Measurements from ENCODE around the gene PREX1. TPM values are rescaled to one million over a fixed set of nuclear protein-coding genes. Genes with fewer than 3 reads are reported as not detected.
A peak's percentile ranks its signal among the peaks of the same experiment; 100 is the strongest.

The PREX1 gene
- total and polyA plus RNA-seq, 2 experiments from 2014 or later = 2.4 to 10.3 TPM

DNA sequence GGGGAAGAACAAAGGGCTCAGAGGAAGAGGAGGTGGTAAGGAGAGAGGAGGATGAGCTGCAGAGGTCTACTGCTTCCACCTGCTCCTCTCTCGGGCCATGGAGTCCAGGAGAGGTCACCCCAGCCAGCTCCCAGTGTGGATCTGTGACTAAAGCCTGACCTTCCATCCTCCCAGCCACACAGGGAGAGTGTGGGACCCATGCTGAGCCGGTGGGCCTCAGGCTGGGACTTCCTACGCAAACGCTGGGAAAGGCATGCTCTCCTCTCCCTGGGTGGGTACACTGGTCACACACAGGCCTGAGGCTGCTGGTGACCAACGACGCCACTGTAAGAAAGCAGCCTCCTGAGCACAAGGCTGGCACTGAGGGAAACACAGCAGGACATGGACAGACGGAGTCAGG lies 111.3 kb downstream of the PREX1 start (continued):
- TF ChIP-seq CREB1 (CRISPR knock-in tag; IDR thresholded peaks at IDR 0.05; ENCODE audit: low read depth) = no peak
- TF ChIP-seq ZNF114 (CRISPR knock-in tag; IDR thresholded peaks at IDR 0.05) = no peak
- TF ChIP-seq CTCF (conservative IDR thresholded peaks at IDR 0.05; ENCODE audit: low read depth in 2 of 2) = no peak
- TF ChIP-seq, protein P1, sequence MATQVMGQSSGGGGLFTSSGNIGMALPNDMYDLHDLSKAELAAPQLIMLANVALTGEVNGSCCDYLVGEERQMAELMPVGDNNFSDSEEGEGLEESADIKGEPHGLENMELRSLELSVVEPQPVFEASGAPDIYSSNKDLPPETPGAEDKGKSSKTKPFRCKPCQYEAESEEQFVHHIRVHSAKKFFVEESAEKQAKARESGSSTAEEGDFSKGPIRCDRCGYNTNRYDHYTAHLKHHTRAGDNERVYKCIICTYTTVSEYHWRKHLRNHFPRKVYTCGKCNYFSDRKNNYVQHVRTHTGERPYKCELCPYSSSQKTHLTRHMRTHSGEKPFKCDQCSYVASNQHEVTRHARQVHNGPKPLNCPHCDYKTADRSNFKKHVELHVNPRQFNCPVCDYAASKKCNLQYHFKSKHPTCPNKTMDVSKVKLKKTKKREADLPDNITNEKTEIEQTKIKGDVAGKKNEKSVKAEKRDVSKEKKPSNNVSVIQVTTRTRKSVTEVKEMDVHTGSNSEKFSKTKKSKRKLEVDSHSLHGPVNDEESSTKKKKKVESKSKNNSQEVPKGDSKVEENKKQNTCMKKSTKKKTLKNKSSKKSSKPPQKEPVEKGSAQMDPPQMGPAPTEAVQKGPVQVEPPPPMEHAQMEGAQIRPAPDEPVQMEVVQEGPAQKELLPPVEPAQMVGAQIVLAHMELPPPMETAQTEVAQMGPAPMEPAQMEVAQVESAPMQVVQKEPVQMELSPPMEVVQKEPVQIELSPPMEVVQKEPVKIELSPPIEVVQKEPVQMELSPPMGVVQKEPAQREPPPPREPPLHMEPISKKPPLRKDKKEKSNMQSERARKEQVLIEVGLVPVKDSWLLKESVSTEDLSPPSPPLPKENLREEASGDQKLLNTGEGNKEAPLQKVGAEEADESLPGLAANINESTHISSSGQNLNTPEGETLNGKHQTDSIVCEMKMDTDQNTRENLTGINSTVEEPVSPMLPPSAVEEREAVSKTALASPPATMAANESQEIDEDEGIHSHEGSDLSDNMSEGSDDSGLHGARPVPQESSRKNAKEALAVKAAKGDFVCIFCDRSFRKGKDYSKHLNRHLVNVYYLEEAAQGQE (IDR thresholded peaks at IDR 0.05; ENCODE audit: unreplicated experiment) = no peak
- no peak for TF ChIP-seq STAT1 (IDR thresholded peaks at IDR 0.05; ENCODE audit: unreplicated experiment)
- no peak for TF ChIP-seq NANOG (IDR thresholded peaks at IDR 0.05; ENCODE audit: borderline replicate concordance)
- no peak for TF ChIP-seq EZH2phosphoT487 (IDR thresholded peaks at IDR 0.05; ENCODE audit: unreplicated experiment)
- TF ChIP-seq ETS1 (IDR thresholded peaks at IDR 0.05) = no peak
- TF ChIP-seq JUNB (IDR thresholded peaks at IDR 0.05; ENCODE audit: unreplicated experiment) = no peak
- no peak for TF ChIP-seq ZNF331 (CRISPR knock-in tag; IDR thresholded peaks at IDR 0.05; ENCODE audit: low read depth)
- TF ChIP-seq POLR2AphosphoS5 (IDR thresholded peaks at IDR 0.05; ENCODE audit: low read depth) = no peak

GRCh38 chr20:48716086-48716485 lies 111.7 kb downstream of the PREX1 start:
- H3K27me3 Mint-ChIP-seq (ENCODE audit: insufficient read depth, low read depth, poor library complexity) = peaks cover 2% of the 10 kb centered on the region
- H3K9me3 Mint-ChIP-seq = no peaks in the 10 kb centered on the region; the same call in 2 of the 3 replicates
- Histone ChIP-seq H3K9me2 (ENCODE audit: insufficient read depth) (no peaks in the 10 kb centered on the region), H4K20me1 (replicated peaks; ENCODE audit: insufficient read depth) (no peaks in the 10 kb centered on the region), H3F3A (replicated peaks; ENCODE audit: low read depth) (no peaks in the 10 kb centered on the region), H3K27ac (ENCODE audit: low read depth) (no peak overlapping the region), H3K4me2 (no peak overlapping the region), H3K4me3 (no peak overlapping the region), H3K79me2 (replicated peaks; ENCODE audit: insufficient read depth) (no peaks in the 10 kb centered on the region), H3K36me3 (ENCODE audit: insufficient read depth) (no peaks in the 10 kb centered on the region), H3K4me1 (ENCODE audit: insufficient read depth) (no peaks in the 10 kb centered on the region), H3K27me3 (ENCODE audit: insufficient read depth) (no peaks in the 10 kb centered on the region), H2AFZ (no peak overlapping the region)
- ATAC-seq (no peak), DNase-seq (ENCODE audit: low spot score) (no peak)
- H3K4me3 Mint-ChIP-seq = no peak overlapping the region
- H3K4me1 Mint-ChIP-seq = peaks cover 9% of the 10 kb centered on the region
- H3K36me3 Mint-ChIP-seq (ENCODE audit: low read depth) = no peaks in the 10 kb centered on the region; the same call in 2 of the 3 replicates
- no peak for TF ChIP-seq CREB1 (CRISPR knock-in tag; IDR thresholded peaks at IDR 0.05; ENCODE audit: low read depth)
- TF ChIP-seq, protein P1 (IDR thresholded peaks at IDR 0.05; ENCODE audit: unreplicated experiment) = no peak
- H3K27ac Mint-ChIP-seq = 0 out of 2 replicates have a peak overlapping the region, but pooled peaks have one; percentile 10
